ENCODE data around the gene MAZ. TPM values are rescaled to one million over a fixed set of nuclear protein-coding genes. Genes with fewer than 3 reads are reported as not detected.

The MAZ gene
- 2.0 and 5.5 TPM in 2 replicates for polyA plus RNA-seq

GRCh38 chr16:29806099-29806579 is at the start of gene MAZ:
Gene MAZ, plus strand, starts transcription at chr16:29806529. Its CDS starts 173 bp downstream, at chr16:29806702.

DNA sequence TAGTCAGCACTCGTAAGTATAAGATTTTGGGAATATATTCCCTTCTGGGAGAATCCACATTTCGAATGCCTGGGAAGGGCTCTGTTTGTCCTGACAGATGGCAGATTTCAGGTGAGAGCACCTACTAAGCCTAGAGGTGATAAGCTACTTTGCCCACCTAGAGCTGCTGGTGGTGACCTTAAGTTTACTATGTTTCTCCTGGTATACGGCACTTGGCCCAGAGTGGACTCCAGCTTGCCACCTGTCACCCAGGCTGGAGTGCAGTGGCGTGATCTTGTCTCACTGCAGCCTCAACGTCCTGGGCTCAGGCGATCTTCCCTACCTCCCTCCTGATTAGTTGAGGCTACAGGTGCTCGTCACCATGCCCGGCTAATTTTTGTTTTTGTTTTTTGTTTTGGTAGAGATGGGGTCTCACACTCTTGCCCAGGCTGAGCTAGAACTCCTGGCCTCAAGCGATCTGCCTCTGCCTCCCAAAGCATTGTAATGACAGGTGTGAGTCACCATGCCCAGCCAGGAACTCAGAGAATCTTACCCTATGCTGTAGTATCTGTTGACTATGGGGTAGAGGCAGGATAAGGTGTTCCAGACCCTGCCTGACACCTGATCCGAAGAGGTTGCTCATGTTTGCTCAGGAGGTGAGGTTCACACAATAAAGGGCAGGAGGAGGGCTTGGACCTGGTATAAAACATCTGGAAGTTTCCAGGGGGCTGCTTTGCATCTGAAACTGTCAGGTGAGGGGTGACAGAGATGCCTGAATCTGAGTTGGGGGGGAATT is 28.6 kb upstream of the MAZ start, which contains the start of gene ZG16:
TSS of gene ZG16 (plus strand) at position 681 of the 775 bp plus-strand sequence. CDS start 1,011 bp downstream, outside the sequence.

DNA sequence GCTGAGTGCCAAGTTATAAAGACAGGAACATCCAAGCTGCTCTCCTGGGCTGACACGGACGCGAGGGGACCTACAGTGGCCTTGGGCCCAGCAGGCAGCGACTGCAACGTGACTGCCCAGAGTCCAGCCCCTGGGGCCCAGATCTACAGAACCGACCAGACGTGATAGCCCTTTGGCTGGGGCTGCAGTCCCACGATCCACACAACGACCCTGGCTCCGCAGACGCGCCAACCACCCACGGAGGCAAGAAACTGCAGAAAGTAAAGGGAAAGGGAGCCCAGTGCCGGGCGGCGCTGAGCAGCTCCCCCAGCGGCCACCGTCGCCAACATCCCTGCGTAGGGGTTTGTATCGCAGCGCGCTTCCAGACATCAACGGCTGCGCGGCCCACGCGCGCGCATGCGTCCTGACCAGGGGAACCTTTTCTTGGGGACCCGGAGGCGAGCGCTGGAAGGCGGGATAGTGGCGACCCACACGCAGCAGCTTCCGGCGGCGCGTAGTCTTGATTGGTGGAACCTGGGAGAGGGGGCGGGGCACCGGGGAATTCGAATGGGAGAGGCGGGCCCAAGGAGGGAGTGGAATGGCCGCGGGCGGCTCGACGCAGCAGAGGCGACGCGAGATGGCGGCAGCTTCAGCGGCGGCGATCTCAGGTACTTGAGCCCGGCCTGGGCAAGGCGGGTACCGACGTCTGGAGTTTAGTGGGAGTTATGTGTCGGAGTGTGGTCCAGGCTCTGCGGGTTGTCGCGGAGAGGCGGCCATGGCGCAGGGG is 16.0 kb upstream of the MAZ start, which contains the start of gene KIF22:
TSS of gene KIF22 (plus strand) at position 569 of the 766 bp plus-strand sequence. CDS start at position 578, 9 bp downstream.

GRCh38 chr16:29811896-29812665 is 5.8 kb downstream of the MAZ start, which contains the start of gene PRRT2:
Gene PRRT2, plus strand, starts transcription at chr16:29812193. Its CDS starts 862 bp downstream, at chr16:29813055.

GRCh38 chr16:29815793-29816693 is 9.7 kb downstream of the MAZ start, which contains the start of gene PAGR1:
Gene PAGR1, plus strand, starts transcription at chr16:29816152. Its CDS starts 374 bp downstream, at chr16:29816526.

GRCh38 chr16:29820271-29820701 is 14.0 kb downstream of the MAZ start, which contains the start of gene MVP:
Gene MVP, plus strand, starts transcription at chr16:29820462. Its CDS starts 10,088 bp downstream, at chr16:29830550.

Other genes starting within 250 kb of the MAZ start
- not detected in 2 replicates for gene SPN, start 143.3 kb upstream of the MAZ start, polyA plus RNA-seq
- 1.3 and 2.5 TPM in 2 replicates for gene QPRT, start 127.3 kb upstream of the MAZ start, polyA plus RNA-seq
- gene C16orf54, start 60.5 kb upstream of the MAZ start, polyA plus RNA-seq: not detected in 2 replicates
- gene ZG16, start 28.3 kb upstream of the MAZ start, polyA plus RNA-seq: not detected in 2 replicates
- 19.1 and 28.6 TPM in 2 replicates for gene KIF22, start 15.8 kb upstream of the MAZ start, polyA plus RNA-seq
- 0.83 and 7.5 TPM in 2 replicates for gene PRRT2, start 5.7 kb downstream of the MAZ start, polyA plus RNA-seq
- 5.4 and 6.4 TPM in 2 replicates for gene PAGR1, start 9.6 kb downstream of the MAZ start, polyA plus RNA-seq
- gene MVP, start 13.9 kb downstream of the MAZ start, polyA plus RNA-seq: 0.56 and 0.76 TPM in 2 replicates
- gene CDIPT, start 56.7 kb downstream of the MAZ start, polyA plus RNA-seq: 38.9 and 58.0 TPM in 2 replicates
- 97.4 and 138 TPM in 2 replicates for gene SEZ6L2, start 93.0 kb downstream of the MAZ start, polyA plus RNA-seq
- gene ASPHD1, start 94.0 kb downstream of the MAZ start, polyA plus RNA-seq: 5.0 and 9.3 TPM in 2 replicates
- gene KCTD13, start 119.7 kb downstream of the MAZ start, polyA plus RNA-seq: 11.7 and 17.7 TPM in 2 replicates
- 19.7 TPM in 2 replicates for gene TMEM219, start 155.6 kb downstream of the MAZ start, polyA plus RNA-seq
- gene TAOK2, start 167.3 kb downstream of the MAZ start, polyA plus RNA-seq: 0.43 and 0.56 TPM in 2 replicates
- 3.3 and 6.6 TPM in 2 replicates for gene HIRIP3, start 189.1 kb downstream of the MAZ start, polyA plus RNA-seq
- gene INO80E, start 189.7 kb downstream of the MAZ start, polyA plus RNA-seq: 0.06 and 1.5 TPM in 2 replicates
- gene DOC2A, start 204.5 kb downstream of the MAZ start, polyA plus RNA-seq: 2.3 and 11.0 TPM in 2 replicates
- 0.36 TPM in 2 replicates for gene C16orf92, start 216.7 kb downstream of the MAZ start, polyA plus RNA-seq
- 0.71 TPM in 1 of 2 replicates, not detected in the other for gene TLCD3B, start 224.7 kb downstream of the MAZ start, polyA plus RNA-seq

Measured in Purkinje cell (primary cell).